Lower leg skin (tissue), 3 donors: ENCODE results near the gene SORCS2.

Experiments used
- CTCF ChIP-seq, 3 donors: fragments of 450-650 bp; IDR thresholded peaks; one replicate each; pipeline ENCODE4 v1.5.1; 2016; ENCODE audit warnings: antibody characterized with exemption in 3 of 3, mild to moderate bottlenecking in 3 of 3, moderate library complexity in 2 of 3
- POLR2A ChIP-seq, 2 donors: fragments of 450-650 bp; IDR thresholded peaks; one replicate each; pipeline ENCODE4 v1.6.1; 2016 to 2017; ENCODE audit warnings: antibody characterized with exemption in 2 of 2, mild to moderate bottlenecking in 1 of 2, moderate library complexity in 1 of 2

DNA sequence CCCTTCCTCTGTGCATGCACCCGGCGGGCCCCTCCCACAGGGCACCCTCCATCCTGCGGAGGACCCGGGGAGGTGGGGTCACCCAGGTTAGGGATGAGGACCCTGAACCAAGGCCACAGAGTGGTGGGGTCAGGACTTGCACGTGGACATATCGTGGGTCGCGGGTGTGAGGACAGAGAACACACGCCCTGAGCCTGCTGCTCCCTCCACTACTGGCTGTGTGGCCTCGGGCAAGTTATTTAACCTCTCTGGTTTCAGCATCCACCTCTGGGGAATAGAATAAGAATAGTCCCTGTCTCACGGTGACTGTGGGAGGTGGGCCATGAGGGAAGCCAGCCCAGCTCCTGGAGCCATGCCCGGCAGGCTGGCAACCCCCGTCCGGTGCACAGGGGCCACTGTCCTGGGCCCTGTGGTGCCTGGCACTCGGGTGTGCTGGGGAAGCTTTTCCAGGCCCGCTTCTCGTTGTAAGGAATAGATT is 237.3 kb downstream of the SORCS2 start:
- no peak for TF ChIP-seq CTCF (IDR thresholded peaks at IDR 0.05)
- TF ChIP-seq POLR2A (IDR thresholded peaks at IDR 0.05): no peak
